Esophagus squamous epithelium (tissue), 5 donors: Measurements from ENCODE around the gene BHLHE41. TPM values are rescaled to one million over a fixed set of nuclear protein-coding genes. Genes with fewer than 3 reads are reported as not detected.

Source experiments
- DNase-seq: peaks from one replicate; lab custom pipeline; 2025; lab: John Stamatoyannopoulos, UW
- H3K27ac ChIP-seq, 4 donors: fragments of 200-600 bp; sonication (generic); one replicate each; pipeline ENCODE4 v1.5.1; 2016 to 2019; ENCODE audit warnings: mild to moderate bottlenecking in 1 of 4
- H3K27me3 ChIP-seq, 4 donors: fragments of 200-600 bp; sonication (generic); 1 replicate in 3 of 4; 2 replicates in 1 of 4; pipeline versions ENCODE4 v1.5.1 to v1.6.0; 2017 to 2021; ENCODE audit warnings: antibody characterized with exemption in 1 of 4
- H3K36me3 ChIP-seq, 3 donors: fragments of 200-600 bp; sonication (generic); one replicate each; pipeline ENCODE4 v1.5.1; 2016 to 2019
- H3K4me1 ChIP-seq, 3 donors: fragments of 200-600 bp; sonication (generic); one replicate each; pipeline ENCODE4 v1.5.1; 2017 to 2019
- H3K4me3 ChIP-seq, 4 donors: fragments of 200-600 bp; sonication (generic); 1 replicate in 3 of 4; 2 replicates in 1 of 4; pipeline ENCODE4 v1.5.1; 2016 to 2019; ENCODE audit warnings: mild to moderate bottlenecking in 2 of 4, moderate library complexity in 1 of 4
- H3K9me3 ChIP-seq, 3 donors: fragments of 200-600 bp; sonication (generic); one replicate each; pipeline ENCODE4 v1.5.1; 2016 to 2019
- CTCF ChIP-seq, 6 experiments: fragments of 450-650 bp in 4 of 6; fragments of 200-600 bp in 2 of 6; sonication (generic) in 2 of 6; IDR thresholded peaks; one replicate each; pipeline ENCODE4 v1.5.1; 2016 to 2019; ENCODE audit warnings: antibody characterized with exemption in 6 of 6, mild to moderate bottlenecking in 4 of 6, moderate library complexity in 4 of 6
- POLR2A ChIP-seq, 4 donors: fragments of 450-650 bp; IDR thresholded peaks; one replicate each; pipeline ENCODE4 v1.6.1; 2017; ENCODE audit warnings: antibody characterized with exemption in 4 of 4, mild to moderate bottlenecking in 4 of 4, moderate library complexity in 3 of 4
- WGBS, 2 donors: methylation state at CpG; one replicate each; pipeline ENCODE4 v1.1.5; 2018; 5-methylcytosine and 5-hydroxymethylcytosine counted together
- intact Hi-C: fragments of 100-400 bp; cut with DNase I; formaldehyde crosslinking; loops from one replicate; pipeline ENCODE4 v1.15.0; 2022
- total RNA-seq, 4 donors: library from RNA; depleted of rRNA; stranded (reverse); fragments of >200 nt; gene quantifications; one replicate each; pipeline ENCODE4 v1.1.0, GENCODE V29; 2016
- donor health status: DM: yes; HTN: yes; CAD: no.

BHLHE41 gene
- total RNA-seq, 4 donors from 2014 or later = 0.48 to 14.3 (median 1.7) TPM

GRCh38 chr12:26148291-26148690 lies 23.5 kb upstream of the BHLHE41 start:
- 85 to 90% methylated on average over 7 of the region's 7 CpGs for WGBS, 2 donors
- peaks cover 0 to 3% (median 2%) of the 10 kb centered on the region in 3 donors for H3K4me1 ChIP-seq
- intact Hi-C loops = no loop called here

DNA sequence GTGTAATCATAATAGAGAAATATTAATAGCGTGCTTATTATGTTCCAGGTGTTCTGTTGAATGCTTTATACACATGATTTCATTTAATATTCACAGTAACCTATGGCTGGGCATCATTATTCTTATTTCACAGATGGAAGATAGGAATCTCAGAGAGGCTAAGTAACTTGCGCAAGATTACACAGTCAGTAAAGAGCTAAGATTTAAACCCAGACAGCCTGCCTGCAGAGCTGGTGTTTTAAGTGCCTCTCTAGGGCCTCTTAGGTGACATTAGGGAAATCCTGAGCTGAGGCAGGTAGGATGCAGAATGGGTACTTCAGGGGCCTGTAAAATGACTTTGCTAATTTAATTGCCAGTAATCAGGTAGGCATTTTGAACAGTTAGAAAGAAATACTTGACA lies 18.5 kb upstream of the BHLHE41 start:
- no peak for DNase-seq
- H3K4me1 ChIP-seq = no peaks in the 10 kb centered on the region
- H3K27ac ChIP-seq = no peak overlapping the region
- intact Hi-C loops = no loop called here
- H3K27me3 ChIP-seq = no peaks in the 10 kb centered on the region
- H3K36me3 ChIP-seq = no peaks in the 10 kb centered on the region
- TF ChIP-seq POLR2A (IDR thresholded peaks at IDR 0.05) (no peak), CTCF (IDR thresholded peaks at IDR 0.05) (no peak)
- no peaks in the 10 kb centered on the region for H3K9me3 ChIP-seq
- H3K4me3 ChIP-seq = no peak overlapping the region
- WGBS, 2 donors = 50 to 82% methylated on average over 2 of the region's 2 CpGs

More at GRCh38 chr12:26148291-26148690, 23.5 kb upstream of the BHLHE41 start:
- Histone ChIP-seq H3K9me3 (no peaks in the 10 kb centered on the region), H3K4me3 (no peak overlapping the region), H3K27me3 (no peaks in the 10 kb centered on the region), H3K36me3 (no peaks in the 10 kb centered on the region), H3K27ac (no peak overlapping the region)
- TF ChIP-seq CTCF (IDR thresholded peaks at IDR 0.05) (no peak), POLR2A (IDR thresholded peaks at IDR 0.05) (no peak)
- no peak for DNase-seq

GRCh38 chr12:26138860-26139259 lies 14.0 kb upstream of the BHLHE41 start:
- Histone ChIP-seq H3K36me3 (no peaks in the 10 kb centered on the region), H3K27me3 (no peaks in the 10 kb centered on the region), H3K27ac (no peak overlapping the region), H3K9me3 (no peaks in the 10 kb centered on the region), H3K4me1 (peaks cover 0 to 8% (median 0%) of the 10 kb centered on the region in 3 donors), H3K4me3 (no peak overlapping the region)
- TF ChIP-seq POLR2A (IDR thresholded peaks at IDR 0.05) (no peak), CTCF (IDR thresholded peaks at IDR 0.05) (no peak)
- intact Hi-C loops = no loop called here
- DNase-seq = no peak

- H3K4me3 ChIP-seq = no peak overlapping the region
- H3K9me3 ChIP-seq = no peaks in the 10 kb centered on the region
- H3K27ac ChIP-seq = no peak overlapping the region
- peaks cover 0 to 6% (median 0%) of the 10 kb centered on the region in 4 donors for H3K27me3 ChIP-seq
- intact Hi-C loops = no loop called here
- no peak for DNase-seq
- no peaks in the 10 kb centered on the region for H3K36me3 ChIP-seq
- 74 to 86% methylated on average over 3 of the region's 3 CpGs for WGBS, 2 donors
- peaks cover 0 to 8% (median 0%) of the 10 kb centered on the region in 3 donors for H3K4me1 ChIP-seq
- no peak for TF ChIP-seq CTCF (IDR thresholded peaks at IDR 0.05)
- TF ChIP-seq POLR2A (IDR thresholded peaks at IDR 0.05) = no peak
Measured at GRCh38 chr12:26136688-26137087, 11.9 kb upstream of the BHLHE41 start.

DNA sequence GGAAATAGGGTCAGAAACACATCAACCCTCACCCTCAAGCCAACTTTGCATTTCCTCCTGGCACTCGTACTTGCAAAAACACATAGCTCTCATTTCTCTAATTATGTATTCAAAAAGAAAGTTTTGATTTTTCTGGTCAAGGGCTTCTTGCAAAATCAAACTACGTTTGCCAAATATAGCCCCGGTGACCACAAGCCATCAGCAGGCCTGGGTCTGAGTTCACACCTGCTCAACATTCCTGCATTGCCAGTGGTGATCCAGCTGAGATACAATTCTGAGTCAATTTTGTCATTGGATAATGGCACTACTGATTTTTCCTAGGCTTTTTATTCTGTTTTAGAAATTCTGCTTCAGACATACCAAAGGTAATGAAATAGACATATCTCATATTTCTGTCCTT lies 10.7 kb upstream of the BHLHE41 start:
- TF ChIP-seq CTCF (IDR thresholded peaks at IDR 0.05) = no peak
- TF ChIP-seq POLR2A (IDR thresholded peaks at IDR 0.05) = no peak
- peaks cover 0 to 12% (median 0%) of the 10 kb centered on the region in 4 donors for H3K27me3 ChIP-seq
- no peak overlapping the region for H3K4me3 ChIP-seq
- H3K4me1 ChIP-seq = peaks cover 0 to 8% (median 0%) of the 10 kb centered on the region in 3 donors
- no peak for DNase-seq
- no peaks in the 10 kb centered on the region for H3K9me3 ChIP-seq
- WGBS, 2 donors = 57 to 59% methylated on average over 3 of the region's 3 CpGs
- H3K36me3 ChIP-seq = no peaks in the 10 kb centered on the region
- H3K27ac ChIP-seq = no peak overlapping the region
- intact Hi-C loops = no loop called here
